Retinal pigment epithelial cell (primary cell): ENCODE measurements around the gene CREBBP.

Experiments
- DNase-seq: peaks from one replicate; pipeline ENCODE4 v3.0.0-alpha.2; 2010; ENCODE audit warnings: low read depth
- H3K4me3 ChIP-seq: 2 replicates; pipeline ENCODE4 v1.5.1; 2011; ENCODE audit warnings: mild to moderate bottlenecking, low read length, control low read depth, moderate library complexity
- TF ChIP-seq, protein P1 (sequence below): conservative IDR thresholded peaks from 2 replicates; pipeline ENCODE4 v1.5.1; 2011; ENCODE audit warnings: low read depth, low read length, control low read depth, inconsistent platforms

CREBBP gene

GRCh38 chr16:3731126-3731935 is 149.2 kb downstream of the CREBBP start:
- TF ChIP-seq, protein P1, sequence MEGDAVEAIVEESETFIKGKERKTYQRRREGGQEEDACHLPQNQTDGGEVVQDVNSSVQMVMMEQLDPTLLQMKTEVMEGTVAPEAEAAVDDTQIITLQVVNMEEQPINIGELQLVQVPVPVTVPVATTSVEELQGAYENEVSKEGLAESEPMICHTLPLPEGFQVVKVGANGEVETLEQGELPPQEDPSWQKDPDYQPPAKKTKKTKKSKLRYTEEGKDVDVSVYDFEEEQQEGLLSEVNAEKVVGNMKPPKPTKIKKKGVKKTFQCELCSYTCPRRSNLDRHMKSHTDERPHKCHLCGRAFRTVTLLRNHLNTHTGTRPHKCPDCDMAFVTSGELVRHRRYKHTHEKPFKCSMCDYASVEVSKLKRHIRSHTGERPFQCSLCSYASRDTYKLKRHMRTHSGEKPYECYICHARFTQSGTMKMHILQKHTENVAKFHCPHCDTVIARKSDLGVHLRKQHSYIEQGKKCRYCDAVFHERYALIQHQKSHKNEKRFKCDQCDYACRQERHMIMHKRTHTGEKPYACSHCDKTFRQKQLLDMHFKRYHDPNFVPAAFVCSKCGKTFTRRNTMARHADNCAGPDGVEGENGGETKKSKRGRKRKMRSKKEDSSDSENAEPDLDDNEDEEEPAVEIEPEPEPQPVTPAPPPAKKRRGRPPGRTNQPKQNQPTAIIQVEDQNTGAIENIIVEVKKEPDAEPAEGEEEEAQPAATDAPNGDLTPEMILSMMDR: no peak
- no peak overlapping the region for H3K4me3 ChIP-seq
- no peak for DNase-seq

- H3K4me3 ChIP-seq: no peak overlapping the region
- TF ChIP-seq, protein P1: no peak
- no peak for DNase-seq
Observed at GRCh38 chr16:3730161-3731125, 150.1 kb downstream of the CREBBP start.

DNA sequence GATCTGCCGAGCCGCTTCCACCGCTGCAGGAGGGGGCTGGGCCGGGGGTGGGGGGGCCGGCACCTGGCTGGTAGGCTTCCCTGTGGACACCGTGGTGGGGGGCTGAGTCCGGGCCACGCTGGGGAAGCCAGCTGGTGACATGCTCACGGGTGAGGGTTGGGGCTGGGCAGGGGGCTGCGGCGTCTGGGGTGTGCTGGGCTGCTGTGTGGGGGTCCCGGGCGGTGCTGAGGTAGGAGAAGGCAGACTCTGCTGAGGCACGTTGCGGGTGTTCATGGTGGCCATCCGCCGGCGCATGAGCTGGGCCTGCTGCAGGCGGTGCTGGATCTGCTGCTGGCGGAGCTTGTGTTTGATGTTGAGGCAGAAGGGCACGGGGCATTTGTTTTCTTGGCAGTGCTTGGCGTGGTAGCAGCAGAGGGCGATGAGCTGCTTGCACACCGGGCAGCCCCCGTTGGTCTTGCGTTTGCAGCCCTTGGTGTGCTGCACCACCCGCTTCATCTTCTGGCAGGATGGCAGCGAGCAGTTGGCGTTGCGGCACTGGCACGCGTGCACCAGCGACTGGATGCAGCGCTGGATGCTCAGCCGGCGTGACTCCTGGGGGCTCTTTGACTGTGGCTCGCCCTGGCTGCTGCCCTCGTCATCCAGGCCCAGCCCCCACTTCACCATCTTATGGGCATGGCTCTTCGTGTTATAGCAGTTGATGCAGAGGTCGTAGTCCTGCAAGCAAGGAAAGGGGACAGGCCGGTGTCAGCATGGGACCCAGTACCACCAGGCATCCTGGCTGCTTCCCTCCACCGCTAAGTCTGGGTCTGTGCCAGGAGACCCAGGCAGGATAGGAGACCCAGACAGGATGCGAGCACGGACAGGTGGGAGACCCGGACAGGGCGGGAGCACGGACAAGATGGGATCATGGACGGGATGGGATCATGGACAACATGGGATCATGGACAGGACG is 151.1 kb downstream of the CREBBP start:
- DNase-seq: no peak
- H3K4me3 ChIP-seq: no peak overlapping the region
- TF ChIP-seq, protein P1: no peak

DNA sequence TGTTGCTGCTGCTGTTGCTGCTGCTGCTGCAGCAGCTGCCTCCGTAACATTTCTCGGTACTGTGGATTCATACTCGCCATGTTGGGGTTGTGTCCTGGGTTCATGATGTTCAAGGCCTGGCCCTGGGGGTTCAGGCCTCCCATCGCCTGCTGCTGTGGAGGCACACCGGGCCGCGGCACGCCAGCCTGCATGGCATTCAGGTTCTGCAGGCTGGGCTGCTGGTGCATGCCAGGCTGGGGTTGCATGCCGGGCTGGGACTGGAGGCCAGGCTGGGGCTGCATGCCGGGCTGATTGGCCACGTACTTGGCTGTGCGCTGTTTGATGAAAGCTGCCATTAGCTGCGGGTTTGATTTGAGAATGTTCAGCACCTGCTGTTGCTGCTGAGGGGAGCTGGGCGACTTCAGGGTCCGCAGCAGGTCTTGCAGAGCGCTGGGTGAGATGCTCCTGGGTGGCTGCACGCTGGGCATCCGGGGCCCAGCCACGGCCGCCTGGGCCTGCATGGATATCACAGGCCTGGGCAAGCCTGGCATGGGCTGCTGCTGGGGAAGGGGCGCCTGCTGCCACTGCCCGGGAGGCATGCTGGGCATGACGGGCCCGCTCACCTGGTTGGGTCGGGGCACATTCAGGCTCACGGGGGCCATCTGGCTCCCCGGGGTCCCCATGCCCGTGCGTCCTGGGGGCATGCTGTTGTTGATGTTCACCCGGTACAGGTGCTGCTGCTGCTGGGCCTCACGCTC is 151.9 kb downstream of the CREBBP start:
- DNase-seq: no peak
- TF ChIP-seq, protein P1: no peak
- no peak overlapping the region for H3K4me3 ChIP-seq

DNA sequence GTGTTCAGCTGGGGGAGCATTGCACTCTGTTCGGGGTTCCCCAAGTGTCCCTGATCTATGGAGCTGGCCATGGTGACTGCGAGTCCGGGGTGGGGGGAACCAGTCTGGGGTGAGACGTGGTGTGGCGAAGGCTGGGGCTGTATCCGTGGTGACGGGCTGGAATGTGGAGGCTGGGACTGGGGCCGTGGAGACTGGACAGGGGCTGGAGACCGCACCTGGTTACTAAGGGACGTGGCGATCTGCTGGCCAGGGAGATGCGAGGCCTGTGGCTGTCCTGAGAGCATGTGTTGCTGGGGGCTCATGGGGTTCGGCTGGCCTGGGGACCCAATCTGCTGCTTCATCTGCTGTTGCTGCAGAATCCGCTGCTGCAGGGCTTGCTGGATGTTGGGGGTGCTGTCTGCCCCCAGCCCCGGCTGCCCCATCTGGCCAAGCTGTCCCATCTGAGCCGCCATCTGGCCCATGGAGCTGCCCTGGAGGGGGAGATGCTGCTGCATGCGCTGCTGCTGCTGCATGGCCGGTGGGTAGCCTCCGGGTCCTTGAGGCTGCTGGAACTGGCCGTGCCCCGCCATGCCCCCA is 152.6 kb downstream of the CREBBP start:
- no peak overlapping the region for H3K4me3 ChIP-seq
- no peak for DNase-seq
- TF ChIP-seq, protein P1: no peak
